Astrocyte (in vitro differentiated cells and primary cell): ENCODE results near the gene FIG4.

Experiments
- CTCF ChIP-seq: IDR thresholded peaks from 2 replicates; pipeline ENCODE4 v1.5.1; 2011; ENCODE audit warnings: low read depth, mild to moderate bottlenecking, inconsistent platforms, low read length, moderate library complexity; ENCODE audit not compliant: insufficient read depth
- EZH2 ChIP-seq: IDR thresholded peaks from 2 replicates; pipeline ENCODE4 v1.6.1; 2012; ENCODE audit warnings: mild to moderate bottlenecking, low read length, inconsistent platforms; ENCODE audit not compliant: insufficient read depth

- TF ChIP-seq EZH2 (no peak), CTCF (no peak)
These were observed 133.0 kb downstream of the FIG4 start for GRCh38 chr6:109824105-109824504.
